Measurements from ENCODE around the gene MNAT1.

MNAT1 gene

DNA sequence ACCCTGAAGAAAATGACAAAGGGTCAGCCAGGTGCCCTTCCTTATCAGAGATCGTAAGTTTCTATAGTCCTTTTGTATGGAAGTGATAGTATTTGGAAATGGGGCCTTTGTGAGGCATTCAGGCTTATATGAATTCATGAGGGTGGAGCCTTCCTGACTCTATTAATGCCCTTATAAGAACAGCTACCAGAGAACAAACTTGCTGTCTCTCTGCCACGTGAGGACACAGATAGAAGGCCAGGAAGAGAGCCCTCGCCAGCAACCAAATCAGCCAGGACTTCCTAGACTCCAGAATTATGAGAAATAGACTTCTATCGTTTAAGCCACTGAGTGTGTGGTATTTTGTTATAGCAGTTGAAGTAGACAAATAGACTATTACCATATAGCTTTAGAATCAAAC, 209.6 kb downstream of the MNAT1 start:
- DNase-seq (no peak), ATAC-seq (ENCODE audit: insufficient read depth, low read depth) (no peak)
- H3K79me2 ChIP-seq (ENCODE audit: insufficient read depth, low read length) = no peaks in the 10 kb centered on the region
- H3K4me2 ChIP-seq (ENCODE audit: insufficient read depth, low read length) = no peak overlapping the region
- H3K9ac ChIP-seq (ENCODE audit: low read depth, low read length) = no peak overlapping the region
- no peaks in the 10 kb centered on the region for H3K4me1 ChIP-seq (ENCODE audit: insufficient read depth, low read length)
- H3K27me3 ChIP-seq (ENCODE audit: insufficient read depth, low read length, poor library complexity) = no peaks in the 10 kb centered on the region
- H3K36me3 ChIP-seq (ENCODE audit: insufficient read depth, low read length) = no peaks in the 10 kb centered on the region
- H4K20me1 ChIP-seq (ENCODE audit: insufficient read depth, low read length) = no peaks in the 10 kb centered on the region
- no peaks in the 10 kb centered on the region for H3K9me3 ChIP-seq (ENCODE audit: insufficient read depth, low read length, severe bottlenecking)
- H2AFZ ChIP-seq (ENCODE audit: low read depth, low read length) = no peak overlapping the region
- H3K27ac ChIP-seq (ENCODE audit: low read length) = no peak overlapping the region
- TF ChIP-seq EZH2 (IDR thresholded peaks at IDR 0.05; ENCODE audit: borderline replicate concordance, low read depth, low read length, severe bottlenecking) = no peak
- TF ChIP-seq, protein P1, sequence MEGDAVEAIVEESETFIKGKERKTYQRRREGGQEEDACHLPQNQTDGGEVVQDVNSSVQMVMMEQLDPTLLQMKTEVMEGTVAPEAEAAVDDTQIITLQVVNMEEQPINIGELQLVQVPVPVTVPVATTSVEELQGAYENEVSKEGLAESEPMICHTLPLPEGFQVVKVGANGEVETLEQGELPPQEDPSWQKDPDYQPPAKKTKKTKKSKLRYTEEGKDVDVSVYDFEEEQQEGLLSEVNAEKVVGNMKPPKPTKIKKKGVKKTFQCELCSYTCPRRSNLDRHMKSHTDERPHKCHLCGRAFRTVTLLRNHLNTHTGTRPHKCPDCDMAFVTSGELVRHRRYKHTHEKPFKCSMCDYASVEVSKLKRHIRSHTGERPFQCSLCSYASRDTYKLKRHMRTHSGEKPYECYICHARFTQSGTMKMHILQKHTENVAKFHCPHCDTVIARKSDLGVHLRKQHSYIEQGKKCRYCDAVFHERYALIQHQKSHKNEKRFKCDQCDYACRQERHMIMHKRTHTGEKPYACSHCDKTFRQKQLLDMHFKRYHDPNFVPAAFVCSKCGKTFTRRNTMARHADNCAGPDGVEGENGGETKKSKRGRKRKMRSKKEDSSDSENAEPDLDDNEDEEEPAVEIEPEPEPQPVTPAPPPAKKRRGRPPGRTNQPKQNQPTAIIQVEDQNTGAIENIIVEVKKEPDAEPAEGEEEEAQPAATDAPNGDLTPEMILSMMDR (IDR thresholded peaks at IDR 0.05; ENCODE audit: borderline replicate concordance, extremely low read depth, low read length, poor library complexity, severe bottlenecking) = no peak
- H3K4me3 ChIP-seq (ENCODE audit: low read depth in 1 of 2, low read length in 2 of 2) = no peak overlapping the region

- no peak for TF ChIP-seq EZH2 (IDR thresholded peaks at IDR 0.05; ENCODE audit: borderline replicate concordance, low read depth, low read length, severe bottlenecking)
- TF ChIP-seq, protein P1 (IDR thresholded peaks at IDR 0.05; ENCODE audit: borderline replicate concordance, extremely low read depth, low read length, poor library complexity, severe bottlenecking) = no peak
- no peak for ATAC-seq (ENCODE audit: insufficient read depth, low read depth)
Observed at GRCh38 chr14:60945984-60946383, 211.4 kb downstream of the MNAT1 start.

GRCh38 chr14:60946773-60947172, 212.2 kb downstream of the MNAT1 start:
- Histone ChIP-seq H3K27me3 (ENCODE audit: insufficient read depth, low read length, poor library complexity) (no peaks in the 10 kb centered on the region), H3K27ac (ENCODE audit: low read length) (no peak overlapping the region), H4K20me1 (ENCODE audit: insufficient read depth, low read length) (no peaks in the 10 kb centered on the region), H3K4me3 (ENCODE audit: low read depth in 1 of 2, low read length in 2 of 2) (no peak overlapping the region), H3K36me3 (ENCODE audit: insufficient read depth, low read length) (no peaks in the 10 kb centered on the region), H3K9me3 (ENCODE audit: insufficient read depth, low read length, severe bottlenecking) (no peaks in the 10 kb centered on the region), H3K9ac (ENCODE audit: low read depth, low read length) (no peak overlapping the region), H3K4me1 (ENCODE audit: insufficient read depth, low read length) (no peaks in the 10 kb centered on the region), H3K79me2 (ENCODE audit: insufficient read depth, low read length) (no peaks in the 10 kb centered on the region), H2AFZ (ENCODE audit: low read depth, low read length) (no peak overlapping the region), H3K4me2 (ENCODE audit: insufficient read depth, low read length) (no peak overlapping the region)
- DNase-seq (no peak), ATAC-seq (ENCODE audit: insufficient read depth, low read depth) (no peak)
- no peak for TF ChIP-seq EZH2 (IDR thresholded peaks at IDR 0.05; ENCODE audit: borderline replicate concordance, low read depth, low read length, severe bottlenecking)
- TF ChIP-seq, protein P1 (IDR thresholded peaks at IDR 0.05; ENCODE audit: borderline replicate concordance, extremely low read depth, low read length, poor library complexity, severe bottlenecking) = no peak

More at GRCh38 chr14:60945984-60946383, 211.4 kb downstream of the MNAT1 start:
- no peak overlapping the region for H3K27ac ChIP-seq (ENCODE audit: low read length)
- no peak for DNase-seq
- no peak overlapping the region for H3K9ac ChIP-seq (ENCODE audit: low read depth, low read length)
- H3K36me3 ChIP-seq (ENCODE audit: insufficient read depth, low read length) = no peaks in the 10 kb centered on the region
- H3K9me3 ChIP-seq (ENCODE audit: insufficient read depth, low read length, severe bottlenecking) = no peaks in the 10 kb centered on the region
- no peak overlapping the region for H2AFZ ChIP-seq (ENCODE audit: low read depth, low read length)
- H3K4me2 ChIP-seq (ENCODE audit: insufficient read depth, low read length) = no peak overlapping the region
- H3K4me1 ChIP-seq (ENCODE audit: insufficient read depth, low read length) = no peaks in the 10 kb centered on the region
- H3K27me3 ChIP-seq (ENCODE audit: insufficient read depth, low read length, poor library complexity) = no peaks in the 10 kb centered on the region
- no peak overlapping the region for H3K4me3 ChIP-seq (ENCODE audit: low read depth in 1 of 2, low read length in 2 of 2)
- H3K79me2 ChIP-seq (ENCODE audit: insufficient read depth, low read length) = no peaks in the 10 kb centered on the region
- no peaks in the 10 kb centered on the region for H4K20me1 ChIP-seq (ENCODE audit: insufficient read depth, low read length)
